ENCODE data around the gene NCKAP5L. TPM values are rescaled to one million over a fixed set of nuclear protein-coding genes. Genes with fewer than 3 reads are reported as not detected.
A peak's percentile ranks its signal among the peaks of the same experiment; 100 is the strongest.

The NCKAP5L gene
- total and polyA plus RNA-seq, 9 of the 15 experiments (the other 6 are each of a cell fraction or from before 2014, with no cell fraction given) = 0.01 to 14.4 (median 3.7) TPM

- TF ChIP-seq, protein P1, sequence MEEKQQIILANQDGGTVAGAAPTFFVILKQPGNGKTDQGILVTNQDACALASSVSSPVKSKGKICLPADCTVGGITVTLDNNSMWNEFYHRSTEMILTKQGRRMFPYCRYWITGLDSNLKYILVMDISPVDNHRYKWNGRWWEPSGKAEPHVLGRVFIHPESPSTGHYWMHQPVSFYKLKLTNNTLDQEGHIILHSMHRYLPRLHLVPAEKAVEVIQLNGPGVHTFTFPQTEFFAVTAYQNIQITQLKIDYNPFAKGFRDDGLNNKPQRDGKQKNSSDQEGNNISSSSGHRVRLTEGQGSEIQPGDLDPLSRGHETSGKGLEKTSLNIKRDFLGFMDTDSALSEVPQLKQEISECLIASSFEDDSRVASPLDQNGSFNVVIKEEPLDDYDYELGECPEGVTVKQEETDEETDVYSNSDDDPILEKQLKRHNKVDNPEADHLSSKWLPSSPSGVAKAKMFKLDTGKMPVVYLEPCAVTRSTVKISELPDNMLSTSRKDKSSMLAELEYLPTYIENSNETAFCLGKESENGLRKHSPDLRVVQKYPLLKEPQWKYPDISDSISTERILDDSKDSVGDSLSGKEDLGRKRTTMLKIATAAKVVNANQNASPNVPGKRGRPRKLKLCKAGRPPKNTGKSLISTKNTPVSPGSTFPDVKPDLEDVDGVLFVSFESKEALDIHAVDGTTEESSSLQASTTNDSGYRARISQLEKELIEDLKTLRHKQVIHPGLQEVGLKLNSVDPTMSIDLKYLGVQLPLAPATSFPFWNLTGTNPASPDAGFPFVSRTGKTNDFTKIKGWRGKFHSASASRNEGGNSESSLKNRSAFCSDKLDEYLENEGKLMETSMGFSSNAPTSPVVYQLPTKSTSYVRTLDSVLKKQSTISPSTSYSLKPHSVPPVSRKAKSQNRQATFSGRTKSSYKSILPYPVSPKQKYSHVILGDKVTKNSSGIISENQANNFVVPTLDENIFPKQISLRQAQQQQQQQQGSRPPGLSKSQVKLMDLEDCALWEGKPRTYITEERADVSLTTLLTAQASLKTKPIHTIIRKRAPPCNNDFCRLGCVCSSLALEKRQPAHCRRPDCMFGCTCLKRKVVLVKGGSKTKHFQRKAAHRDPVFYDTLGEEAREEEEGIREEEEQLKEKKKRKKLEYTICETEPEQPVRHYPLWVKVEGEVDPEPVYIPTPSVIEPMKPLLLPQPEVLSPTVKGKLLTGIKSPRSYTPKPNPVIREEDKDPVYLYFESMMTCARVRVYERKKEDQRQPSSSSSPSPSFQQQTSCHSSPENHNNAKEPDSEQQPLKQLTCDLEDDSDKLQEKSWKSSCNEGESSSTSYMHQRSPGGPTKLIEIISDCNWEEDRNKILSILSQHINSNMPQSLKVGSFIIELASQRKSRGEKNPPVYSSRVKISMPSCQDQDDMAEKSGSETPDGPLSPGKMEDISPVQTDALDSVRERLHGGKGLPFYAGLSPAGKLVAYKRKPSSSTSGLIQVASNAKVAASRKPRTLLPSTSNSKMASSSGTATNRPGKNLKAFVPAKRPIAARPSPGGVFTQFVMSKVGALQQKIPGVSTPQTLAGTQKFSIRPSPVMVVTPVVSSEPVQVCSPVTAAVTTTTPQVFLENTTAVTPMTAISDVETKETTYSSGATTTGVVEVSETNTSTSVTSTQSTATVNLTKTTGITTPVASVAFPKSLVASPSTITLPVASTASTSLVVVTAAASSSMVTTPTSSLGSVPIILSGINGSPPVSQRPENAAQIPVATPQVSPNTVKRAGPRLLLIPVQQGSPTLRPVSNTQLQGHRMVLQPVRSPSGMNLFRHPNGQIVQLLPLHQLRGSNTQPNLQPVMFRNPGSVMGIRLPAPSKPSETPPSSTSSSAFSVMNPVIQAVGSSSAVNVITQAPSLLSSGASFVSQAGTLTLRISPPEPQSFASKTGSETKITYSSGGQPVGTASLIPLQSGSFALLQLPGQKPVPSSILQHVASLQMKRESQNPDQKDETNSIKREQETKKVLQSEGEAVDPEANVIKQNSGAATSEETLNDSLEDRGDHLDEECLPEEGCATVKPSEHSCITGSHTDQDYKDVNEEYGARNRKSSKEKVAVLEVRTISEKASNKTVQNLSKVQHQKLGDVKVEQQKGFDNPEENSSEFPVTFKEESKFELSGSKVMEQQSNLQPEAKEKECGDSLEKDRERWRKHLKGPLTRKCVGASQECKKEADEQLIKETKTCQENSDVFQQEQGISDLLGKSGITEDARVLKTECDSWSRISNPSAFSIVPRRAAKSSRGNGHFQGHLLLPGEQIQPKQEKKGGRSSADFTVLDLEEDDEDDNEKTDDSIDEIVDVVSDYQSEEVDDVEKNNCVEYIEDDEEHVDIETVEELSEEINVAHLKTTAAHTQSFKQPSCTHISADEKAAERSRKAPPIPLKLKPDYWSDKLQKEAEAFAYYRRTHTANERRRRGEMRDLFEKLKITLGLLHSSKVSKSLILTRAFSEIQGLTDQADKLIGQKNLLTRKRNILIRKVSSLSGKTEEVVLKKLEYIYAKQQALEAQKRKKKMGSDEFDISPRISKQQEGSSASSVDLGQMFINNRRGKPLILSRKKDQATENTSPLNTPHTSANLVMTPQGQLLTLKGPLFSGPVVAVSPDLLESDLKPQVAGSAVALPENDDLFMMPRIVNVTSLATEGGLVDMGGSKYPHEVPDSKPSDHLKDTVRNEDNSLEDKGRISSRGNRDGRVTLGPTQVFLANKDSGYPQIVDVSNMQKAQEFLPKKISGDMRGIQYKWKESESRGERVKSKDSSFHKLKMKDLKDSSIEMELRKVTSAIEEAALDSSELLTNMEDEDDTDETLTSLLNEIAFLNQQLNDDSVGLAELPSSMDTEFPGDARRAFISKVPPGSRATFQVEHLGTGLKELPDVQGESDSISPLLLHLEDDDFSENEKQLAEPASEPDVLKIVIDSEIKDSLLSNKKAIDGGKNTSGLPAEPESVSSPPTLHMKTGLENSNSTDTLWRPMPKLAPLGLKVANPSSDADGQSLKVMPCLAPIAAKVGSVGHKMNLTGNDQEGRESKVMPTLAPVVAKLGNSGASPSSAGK (IDR thresholded peaks at IDR 0.05) = peak; percentile 90
- TF ChIP-seq POLR2H (tag; IDR thresholded peaks at IDR 0.05; ENCODE audit: low read depth) (peak; percentile 59; the same call in 1 of the 2 replicates), ZNF212 (CRISPR knock-in tag; IDR thresholded peaks at IDR 0.05) (no peak), ZNF766 (CRISPR knock-in tag; conservative IDR thresholded peaks at IDR 0.05) (no peak), NFYB (IDR thresholded peaks at IDR 0.05; ENCODE audit: extremely low read depth, insufficient read length) (peak; percentile 19), L3MBTL2 (IDR thresholded peaks at IDR 0.05) (peak; percentile 88), NRF1 (conservative IDR thresholded peaks at IDR 0.05 in 1 of 2, IDR thresholded peaks at IDR 0.05 in 1 of 2) (peak; percentile 89 to 91), HMGXB4 (CRISPR knock-in tag; IDR thresholded peaks at IDR 0.05) (0 out of 2 replicates have a peak, but pooled peaks have one; percentile 39)
Measured at GRCh38 chr12:49828133-49829091, at the start of gene NCKAP5L (continued).

All from K562 (cell line).